ENCODE data around the gene C10orf71.

Gene C10orf71

DNA sequence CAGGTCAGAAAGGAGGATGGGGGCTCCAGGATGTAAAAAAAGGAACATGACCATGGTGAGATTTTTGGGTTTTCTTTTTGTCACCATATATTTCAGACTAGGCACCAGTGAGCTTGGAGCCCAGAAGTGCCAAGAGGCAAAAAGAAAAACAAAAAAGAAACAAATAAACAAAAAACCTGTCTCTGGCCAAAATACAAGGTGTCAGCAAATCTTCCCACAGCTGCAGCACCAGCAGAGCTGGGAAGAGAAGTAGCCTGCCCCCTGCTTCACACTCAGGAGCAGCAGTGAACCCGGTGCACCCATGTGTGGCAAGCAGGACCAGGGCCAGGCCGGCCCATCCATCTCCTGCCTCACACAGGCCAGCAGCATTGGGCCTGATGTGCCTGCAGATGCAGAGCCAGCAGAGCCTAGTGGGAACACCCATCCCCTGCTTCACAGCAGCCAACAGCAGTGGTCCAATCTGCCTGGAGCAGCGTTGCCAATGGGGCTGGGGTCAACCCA is 34.7 kb upstream of the C10orf71 start:
- Histone ChIP-seq H3K36me3 (ENCODE audit: control insufficient read depth, insufficient read depth, low read length) (no peaks in the 10 kb centered on the region), H3K23ac (ENCODE audit: low read length) (no peak overlapping the region), H3K9ac (ENCODE audit: low read length) (no peak overlapping the region), H2BK15ac (replicated peaks; ENCODE audit: low read depth) (no peak overlapping the region), H2BK5ac (ENCODE audit: low read length) (no peak overlapping the region), H3K18ac (ENCODE audit: low read length) (no peak overlapping the region), H3K4me3 (ENCODE audit: low read length) (no peak overlapping the region), H2AK5ac (ENCODE audit: low read length) (no peak overlapping the region), H2BK120ac (ENCODE audit: low read depth, low read length) (no peak overlapping the region), H3K79me1 (ENCODE audit: low read length) (no peaks in the 10 kb centered on the region), H3K56ac (ENCODE audit: low read length) (no peak overlapping the region), H4K5ac (ENCODE audit: low read length) (no peak overlapping the region), H3K4ac (ENCODE audit: low read depth, low read length) (no peak overlapping the region), H3K4me1 (ENCODE audit: control insufficient read depth, low read depth, low read length) (no peaks in the 10 kb centered on the region), H4K8ac (ENCODE audit: low read depth, low read length) (no peak overlapping the region), H3K79me2 (ENCODE audit: control insufficient read depth, insufficient read depth, low read length) (no peaks in the 10 kb centered on the region), H3K27me3 (ENCODE audit: insufficient read depth, low read length, poor library complexity) (no peaks in the 10 kb centered on the region), H3K4me2 (ENCODE audit: low read length) (no peak overlapping the region), H3K27ac (ENCODE audit: low read depth, low read length) (no peak overlapping the region)
- WGBS (ENCODE audit: extremely low coverage, insufficient coverage, low lambda C conversion rate): no CpG with 5 or more reads among the region's 3 CpGs
- no peak for DNase-seq

DNA sequence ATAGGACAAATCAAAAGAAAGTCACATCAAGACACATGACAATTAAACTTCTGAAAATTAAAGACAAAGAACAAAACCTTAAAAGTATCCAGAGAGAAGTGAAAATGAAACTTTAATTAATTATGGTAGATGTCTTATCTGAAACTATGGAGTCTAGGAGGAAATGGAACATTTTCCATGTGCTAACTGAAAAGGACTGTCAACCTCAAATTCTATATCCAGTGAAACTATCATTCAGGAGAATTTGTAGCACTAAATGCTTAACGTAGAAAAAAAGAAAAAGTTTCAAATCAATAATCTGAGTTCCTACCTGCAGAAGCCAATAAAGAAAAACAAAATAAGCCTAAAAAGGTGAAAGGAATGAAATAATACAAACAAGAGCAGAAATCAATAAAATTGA is 33.1 kb upstream of the C10orf71 start:
- H3K4me1 ChIP-seq (ENCODE audit: control insufficient read depth, low read depth, low read length): no peaks in the 10 kb centered on the region
- no peak overlapping the region for H3K9ac ChIP-seq (ENCODE audit: low read length)
- no peak for DNase-seq
- no peak overlapping the region for H3K27ac ChIP-seq (ENCODE audit: low read depth, low read length)
- no CpG with 5 or more reads among the region's 1 CpG for WGBS (ENCODE audit: extremely low coverage, insufficient coverage, low lambda C conversion rate)
- no peaks in the 10 kb centered on the region for H3K79me1 ChIP-seq (ENCODE audit: low read length)
- H3K4ac ChIP-seq (ENCODE audit: low read depth, low read length): no peak overlapping the region
- no peak overlapping the region for H2BK120ac ChIP-seq (ENCODE audit: low read depth, low read length)
- no peak overlapping the region for H2AK5ac ChIP-seq (ENCODE audit: low read length)
- H3K79me2 ChIP-seq (ENCODE audit: control insufficient read depth, insufficient read depth, low read length): no peaks in the 10 kb centered on the region
- no peak overlapping the region for H3K4me3 ChIP-seq (ENCODE audit: low read length)
- no peak overlapping the region for H3K56ac ChIP-seq (ENCODE audit: low read length)
- H2BK5ac ChIP-seq (ENCODE audit: low read length): no peak overlapping the region
- no peak overlapping the region for H2BK15ac ChIP-seq (replicated peaks; ENCODE audit: low read depth)
- no peaks in the 10 kb centered on the region for H3K36me3 ChIP-seq (ENCODE audit: control insufficient read depth, insufficient read depth, low read length)
- no peak overlapping the region for H4K8ac ChIP-seq (ENCODE audit: low read depth, low read length)
- H3K18ac ChIP-seq (ENCODE audit: low read length): no peak overlapping the region
- no peak overlapping the region for H4K5ac ChIP-seq (ENCODE audit: low read length)
- H3K4me2 ChIP-seq (ENCODE audit: low read length): no peak overlapping the region
- H3K27me3 ChIP-seq (ENCODE audit: insufficient read depth, low read length, poor library complexity): no peaks in the 10 kb centered on the region
- no peak overlapping the region for H3K23ac ChIP-seq (ENCODE audit: low read length)

DNA sequence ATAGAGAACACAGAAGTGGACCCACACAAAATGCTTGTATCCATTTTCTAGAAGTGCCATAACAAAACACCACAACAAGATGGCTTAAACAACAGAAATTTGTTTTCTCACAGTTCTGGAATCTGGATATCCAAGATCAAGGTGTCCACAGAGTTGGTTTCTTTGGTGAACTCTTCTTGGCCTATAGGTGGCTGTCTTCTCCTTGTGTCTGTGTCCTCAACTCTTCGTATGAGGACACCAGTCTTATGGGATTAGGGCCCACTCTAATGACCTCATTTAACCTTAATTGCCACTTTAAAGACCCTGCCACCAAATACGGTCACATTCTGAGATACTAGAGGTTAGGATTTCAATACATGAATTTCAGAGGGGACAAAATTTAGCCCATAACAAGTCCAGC is 30.8 kb upstream of the C10orf71 start:
- no peak overlapping the region for H4K5ac ChIP-seq (ENCODE audit: low read length)
- H2AK5ac ChIP-seq (ENCODE audit: low read length): no peak overlapping the region
- no CpG with 5 or more reads among the region's 2 CpGs for WGBS (ENCODE audit: extremely low coverage, insufficient coverage, low lambda C conversion rate)
- H4K8ac ChIP-seq (ENCODE audit: low read depth, low read length): no peak overlapping the region
- no peaks in the 10 kb centered on the region for H3K79me1 ChIP-seq (ENCODE audit: low read length)
- H2BK5ac ChIP-seq (ENCODE audit: low read length): no peak overlapping the region
- no peak overlapping the region for H2BK15ac ChIP-seq (replicated peaks; ENCODE audit: low read depth)
- no peak overlapping the region for H3K56ac ChIP-seq (ENCODE audit: low read length)
- H3K27ac ChIP-seq (ENCODE audit: low read depth, low read length): no peak overlapping the region
- H3K36me3 ChIP-seq (ENCODE audit: control insufficient read depth, insufficient read depth, low read length): no peaks in the 10 kb centered on the region
- no peak overlapping the region for H3K9ac ChIP-seq (ENCODE audit: low read length)
- no peaks in the 10 kb centered on the region for H3K4me1 ChIP-seq (ENCODE audit: control insufficient read depth, low read depth, low read length)
- H2BK120ac ChIP-seq (ENCODE audit: low read depth, low read length): no peak overlapping the region
- H3K79me2 ChIP-seq (ENCODE audit: control insufficient read depth, insufficient read depth, low read length): no peaks in the 10 kb centered on the region
- H3K18ac ChIP-seq (ENCODE audit: low read length): no peak overlapping the region
- H3K4ac ChIP-seq (ENCODE audit: low read depth, low read length): no peak overlapping the region
- no peak overlapping the region for H3K4me2 ChIP-seq (ENCODE audit: low read length)
- no peaks in the 10 kb centered on the region for H3K27me3 ChIP-seq (ENCODE audit: insufficient read depth, low read length, poor library complexity)
- no peak overlapping the region for H3K23ac ChIP-seq (ENCODE audit: low read length)
- no peak overlapping the region for H3K4me3 ChIP-seq (ENCODE audit: low read length)
- no peak for DNase-seq

DNA sequence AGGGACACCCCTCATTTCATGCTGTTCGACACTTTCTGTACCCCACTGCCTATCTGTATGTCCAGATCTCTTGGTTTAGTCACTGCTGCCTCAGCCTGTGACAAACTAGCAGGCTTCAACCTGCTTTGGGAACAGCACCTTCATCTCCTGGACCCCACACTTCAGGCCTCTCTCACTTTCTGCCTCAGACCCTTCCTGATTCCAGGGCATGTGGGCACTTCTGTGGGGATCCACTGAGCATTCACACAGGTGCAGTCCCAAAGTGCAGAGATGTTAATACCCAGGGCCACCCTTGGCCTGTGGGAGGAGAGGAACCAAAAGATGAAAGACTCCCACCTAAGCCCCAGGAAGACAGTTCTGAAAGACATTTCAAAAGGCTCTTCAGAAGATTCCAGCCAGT is 29.4 kb upstream of the C10orf71 start:
- H4K8ac ChIP-seq (ENCODE audit: low read depth, low read length): no peak overlapping the region
- H2BK120ac ChIP-seq (ENCODE audit: low read depth, low read length): no peak overlapping the region
- no peak overlapping the region for H3K4me2 ChIP-seq (ENCODE audit: low read length)
- H2BK15ac ChIP-seq (replicated peaks; ENCODE audit: low read depth): no peak overlapping the region
- no peak overlapping the region for H3K56ac ChIP-seq (ENCODE audit: low read length)
- WGBS (ENCODE audit: extremely low coverage, insufficient coverage, low lambda C conversion rate): no CpG with 5 or more reads among the region's 1 CpG
- no peaks in the 10 kb centered on the region for H3K36me3 ChIP-seq (ENCODE audit: control insufficient read depth, insufficient read depth, low read length)
- DNase-seq: no peak
- no peaks in the 10 kb centered on the region for H3K4me1 ChIP-seq (ENCODE audit: control insufficient read depth, low read depth, low read length)
- no peak overlapping the region for H2BK5ac ChIP-seq (ENCODE audit: low read length)
- H3K79me1 ChIP-seq (ENCODE audit: low read length): no peaks in the 10 kb centered on the region
- no peak overlapping the region for H2AK5ac ChIP-seq (ENCODE audit: low read length)
- no peaks in the 10 kb centered on the region for H3K79me2 ChIP-seq (ENCODE audit: control insufficient read depth, insufficient read depth, low read length)
- H3K23ac ChIP-seq (ENCODE audit: low read length): no peak overlapping the region
- no peaks in the 10 kb centered on the region for H3K27me3 ChIP-seq (ENCODE audit: insufficient read depth, low read length, poor library complexity)
- no peak overlapping the region for H3K27ac ChIP-seq (ENCODE audit: low read depth, low read length)
- H4K5ac ChIP-seq (ENCODE audit: low read length): no peak overlapping the region
- H3K9ac ChIP-seq (ENCODE audit: low read length): no peak overlapping the region
- H3K18ac ChIP-seq (ENCODE audit: low read length): no peak overlapping the region
- H3K4me3 ChIP-seq (ENCODE audit: low read length): no peak overlapping the region
- H3K4ac ChIP-seq (ENCODE audit: low read depth, low read length): no peak overlapping the region

DNA sequence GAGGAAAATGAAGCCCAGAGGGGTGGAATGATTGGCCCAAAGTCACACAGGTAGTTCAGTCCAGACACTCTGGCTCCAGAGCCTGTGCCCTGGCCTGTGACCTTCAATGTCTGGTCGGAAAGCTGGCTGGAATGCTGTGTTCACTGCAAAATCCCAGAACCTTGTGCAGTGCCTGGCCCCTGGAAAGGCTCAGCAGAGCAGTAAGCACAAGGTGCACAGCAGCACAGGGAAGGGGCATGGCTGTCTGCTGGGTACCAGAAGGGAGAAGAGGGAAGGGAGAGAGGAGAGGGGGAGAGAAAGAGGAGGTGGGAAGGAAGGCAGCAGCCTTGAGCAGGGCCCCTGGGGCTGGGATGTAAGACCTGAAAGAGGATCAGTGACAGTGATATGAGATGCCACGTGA is 28.4 kb upstream of the C10orf71 start:
- Histone ChIP-seq H2AK5ac (ENCODE audit: low read length) (no peak overlapping the region), H3K4ac (ENCODE audit: low read depth, low read length) (no peak overlapping the region), H3K36me3 (ENCODE audit: control insufficient read depth, insufficient read depth, low read length) (no peaks in the 10 kb centered on the region), H3K4me1 (ENCODE audit: control insufficient read depth, low read depth, low read length) (no peaks in the 10 kb centered on the region), H2BK120ac (ENCODE audit: low read depth, low read length) (no peak overlapping the region), H3K27me3 (ENCODE audit: insufficient read depth, low read length, poor library complexity) (no peaks in the 10 kb centered on the region), H3K9ac (ENCODE audit: low read length) (no peak overlapping the region), H3K27ac (ENCODE audit: low read depth, low read length) (no peak overlapping the region), H2BK15ac (replicated peaks; ENCODE audit: low read depth) (no peak overlapping the region), H4K5ac (ENCODE audit: low read length) (no peak overlapping the region), H3K4me2 (ENCODE audit: low read length) (no peak overlapping the region), H3K4me3 (ENCODE audit: low read length) (no peak overlapping the region), H3K23ac (ENCODE audit: low read length) (no peak overlapping the region), H3K56ac (ENCODE audit: low read length) (no peak overlapping the region), H3K18ac (ENCODE audit: low read length) (no peak overlapping the region), H4K8ac (ENCODE audit: low read depth, low read length) (no peak overlapping the region), H3K79me1 (ENCODE audit: low read length) (no peaks in the 10 kb centered on the region), H3K79me2 (ENCODE audit: control insufficient read depth, insufficient read depth, low read length) (no peaks in the 10 kb centered on the region), H2BK5ac (ENCODE audit: low read length) (no peak overlapping the region)
- no CpG with 5 or more reads among the region's 2 CpGs for WGBS (ENCODE audit: extremely low coverage, insufficient coverage, low lambda C conversion rate)
- no peak for DNase-seq

GRCh38 chr10:49271346-49271745 is 27.6 kb upstream of the C10orf71 start:
- Histone ChIP-seq H3K4me3 (ENCODE audit: low read length) (no peak overlapping the region), H3K27me3 (ENCODE audit: insufficient read depth, low read length, poor library complexity) (no peaks in the 10 kb centered on the region), H3K4ac (ENCODE audit: low read depth, low read length) (no peak overlapping the region), H3K4me2 (ENCODE audit: low read length) (no peak overlapping the region), H4K5ac (ENCODE audit: low read length) (no peak overlapping the region), H3K36me3 (ENCODE audit: control insufficient read depth, insufficient read depth, low read length) (no peaks in the 10 kb centered on the region), H2BK5ac (ENCODE audit: low read length) (no peak overlapping the region), H3K23ac (ENCODE audit: low read length) (no peak overlapping the region), H3K9ac (ENCODE audit: low read length) (no peak overlapping the region), H3K18ac (ENCODE audit: low read length) (no peak overlapping the region), H2BK120ac (ENCODE audit: low read depth, low read length) (no peak overlapping the region), H3K27ac (ENCODE audit: low read depth, low read length) (no peak overlapping the region), H3K79me1 (ENCODE audit: low read length) (no peaks in the 10 kb centered on the region), H2AK5ac (ENCODE audit: low read length) (no peak overlapping the region), H3K4me1 (ENCODE audit: control insufficient read depth, low read depth, low read length) (no peaks in the 10 kb centered on the region), H3K56ac (ENCODE audit: low read length) (no peak overlapping the region), H2BK15ac (replicated peaks; ENCODE audit: low read depth) (no peak overlapping the region), H4K8ac (ENCODE audit: low read depth, low read length) (no peak overlapping the region), H3K79me2 (ENCODE audit: control insufficient read depth, insufficient read depth, low read length) (no peaks in the 10 kb centered on the region)
- no CpG with 5 or more reads among the region's 11 CpGs for WGBS (ENCODE audit: extremely low coverage, insufficient coverage, low lambda C conversion rate)
- DNase-seq: no peak
